ENCODE measurements around the gene MAOA.

The MAOA gene

GRCh38 chrX:43716144-43716543 lies 60.0 kb downstream of the MAOA start:
- no peak overlapping the region for H3K4me3 ChIP-seq (ENCODE audit: low read length)
- TF ChIP-seq CTCF (conservative IDR thresholded peaks at IDR 0.05; ENCODE audit: low read depth, low read length) = no peak
- no peak for DNase-seq (ENCODE audit: low read depth)

- DNase-seq (ENCODE audit: low read depth) = no peak
- H3K4me3 ChIP-seq (ENCODE audit: low read length) = no peak overlapping the region
- TF ChIP-seq CTCF (conservative IDR thresholded peaks at IDR 0.05; ENCODE audit: low read depth, low read length) = no peak
Observed at GRCh38 chrX:43716696-43717095, 60.6 kb downstream of the MAOA start.

GRCh38 chrX:43717161-43717560 lies 61.1 kb downstream of the MAOA start:
- H3K4me3 ChIP-seq (ENCODE audit: low read length) = no peak overlapping the region
- no peak for DNase-seq (ENCODE audit: low read depth)
- TF ChIP-seq CTCF (conservative IDR thresholded peaks at IDR 0.05; ENCODE audit: low read depth, low read length) = no peak

GRCh38 chrX:43718081-43718480 lies 62.0 kb downstream of the MAOA start:
- no peak for TF ChIP-seq CTCF (conservative IDR thresholded peaks at IDR 0.05; ENCODE audit: low read depth, low read length)

GRCh38 chrX:43718546-43718945 lies 62.4 kb downstream of the MAOA start:
- no peak for TF ChIP-seq CTCF (conservative IDR thresholded peaks at IDR 0.05; ENCODE audit: low read depth, low read length)
- DNase-seq (ENCODE audit: low read depth) = no peak
- H3K4me3 ChIP-seq (ENCODE audit: low read length) = no peak overlapping the region

More at GRCh38 chrX:43718081-43718480, 62.0 kb downstream of the MAOA start:
- DNase-seq (ENCODE audit: low read depth) = no peak
- no peak overlapping the region for H3K4me3 ChIP-seq (ENCODE audit: low read length)

- H3K4me3 ChIP-seq (ENCODE audit: low read length) = no peak overlapping the region
- TF ChIP-seq CTCF (conservative IDR thresholded peaks at IDR 0.05; ENCODE audit: low read depth, low read length) = no peak
- DNase-seq (ENCODE audit: low read depth) = no peak
Observed at GRCh38 chrX:43718956-43719355, 62.9 kb downstream of the MAOA start.

GRCh38 chrX:43720082-43720481 lies 64.0 kb downstream of the MAOA start:
- TF ChIP-seq CTCF (conservative IDR thresholded peaks at IDR 0.05; ENCODE audit: low read depth, low read length) = no peak
- DNase-seq (ENCODE audit: low read depth) = no peak
- H3K4me3 ChIP-seq (ENCODE audit: low read length) = no peak overlapping the region

Data from retinal pigment epithelial cell (primary cell).